HepG2 (cell line): ENCODE measurements around the gene ACTN2. TPM values are rescaled to one million over a fixed set of nuclear protein-coding genes. Genes with fewer than 3 reads are reported as not detected.

ENCODE experiments used
- AKAP8 ChIP-seq: sonication (generic); formaldehyde crosslinking; IDR thresholded peaks from 2 replicates; pipeline ENCODE4 v1.5.1; 2020; ENCODE audit warnings: mild to moderate bottlenecking, missing genetic modification reagents
- ARNTL ChIP-seq: sonication (generic); formaldehyde crosslinking; IDR thresholded peaks from 2 replicates; pipeline ENCODE4 v1.4.0; 2020; ENCODE audit warnings: mild to moderate bottlenecking, missing genetic modification reagents
- CREB1 ChIP-seq, 2 experiments: fragments of 450-650 bp in 1 of 2; IDR thresholded peaks; 2 replicates each; pipeline ENCODE4 v1.6.1; 2016 to 2017; ENCODE audit warnings: control low read depth in 1 of 2, mild to moderate bottlenecking in 1 of 2, missing compliant biosample characterization in 1 of 2, missing genetic modification characterization in 1 of 2
- DZIP1 ChIP-seq: sonication (generic); formaldehyde crosslinking; IDR thresholded peaks from 2 replicates; pipeline ENCODE4 v1.5.0; 2020; ENCODE audit warnings: mild to moderate bottlenecking, missing genetic modification reagents
- FOXM1 ChIP-seq: sonication (generic); formaldehyde crosslinking; IDR thresholded peaks from 2 replicates; pipeline ENCODE4 v1.5.0; 2020; ENCODE audit warnings: missing genetic modification reagents
- GZF1 ChIP-seq: sonication (generic); formaldehyde crosslinking; IDR thresholded peaks from 2 replicates; pipeline ENCODE4 v1.5.1; 2020; ENCODE audit warnings: mild to moderate bottlenecking, missing genetic modification reagents
- HNF4G ChIP-seq, 2 experiments: sonication (generic) in 1 of 2; formaldehyde crosslinking in 1 of 2; IDR thresholded peaks; 2 replicates each; pipeline versions ENCODE4 v1.4.0 to v1.6.1; 2011 to 2020; ENCODE audit warnings: borderline replicate concordance in 2 of 2, low read depth in 2 of 2, mild to moderate bottlenecking in 2 of 2, low read length in 1 of 2, missing genetic modification reagents in 1 of 2, moderate library complexity in 1 of 2
- ISL2 ChIP-seq: sonication (generic); formaldehyde crosslinking; IDR thresholded peaks from 2 replicates; pipeline ENCODE4 v1.5.0; 2020; ENCODE audit warnings: missing genetic modification reagents
- MED1 ChIP-seq: sonication (generic); formaldehyde crosslinking; IDR thresholded peaks from 2 replicates; pipeline ENCODE4 v1.4.0; 2020; ENCODE audit warnings: missing genetic modification reagents
- RARG ChIP-seq: sonication (generic); formaldehyde crosslinking; IDR thresholded peaks from 2 replicates; pipeline ENCODE4 v1.4.0; 2020; ENCODE audit warnings: low read depth, mild to moderate bottlenecking, missing genetic modification reagents
- RFXANK ChIP-seq: IDR thresholded peaks from 2 replicates; pipeline ENCODE4 v1.6.1; 2016
- SMARCC2 ChIP-seq: fragments of 450-650 bp; IDR thresholded peaks from 2 replicates; pipeline ENCODE4 v1.6.1; 2017; ENCODE audit warnings: antibody characterized with exemption, mild to moderate bottlenecking
- SP1 ChIP-seq, 2 experiments: fragments of 450-650 bp in 1 of 2; sonication (generic) in 1 of 2; formaldehyde crosslinking in 1 of 2; IDR thresholded peaks; 2 replicates each; pipeline versions ENCODE4 v1.4.0 to v1.6.1; 2016 to 2020; ENCODE audit warnings: missing genetic modification reagents in 1 of 2
- ZMYM3 ChIP-seq: sonication (generic); formaldehyde crosslinking; IDR thresholded peaks from 2 replicates; pipeline ENCODE4 v1.5.1; 2020; ENCODE audit warnings: mild to moderate bottlenecking, missing genetic modification reagents
- ZNF143 ChIP-seq: sonication (generic); formaldehyde crosslinking; IDR thresholded peaks from 2 replicates; pipeline ENCODE4 v1.4.0; 2020; ENCODE audit warnings: missing genetic modification reagents
- ZNF430 ChIP-seq: sonication (generic); formaldehyde crosslinking; IDR thresholded peaks from 2 replicates; pipeline ENCODE4 v1.9.0; 2021; ENCODE audit warnings: mild to moderate bottlenecking, missing genetic modification reagents
- ZNF460 ChIP-seq: sonication (generic); formaldehyde crosslinking; IDR thresholded peaks from 2 replicates; pipeline ENCODE4 v1.5.1; 2020; ENCODE audit warnings: missing genetic modification reagents, mild to moderate bottlenecking, borderline replicate concordance
- ZNF501 ChIP-seq: sonication (generic); formaldehyde crosslinking; IDR thresholded peaks from 2 replicates; pipeline ENCODE4 v1.5.1; 2020; ENCODE audit warnings: mild to moderate bottlenecking, moderate library complexity, missing genetic modification reagents
- ZNF503 ChIP-seq: sonication (generic); formaldehyde crosslinking; IDR thresholded peaks from 2 replicates; pipeline ENCODE4 v1.4.0; 2020; ENCODE audit warnings: missing genetic modification reagents
- ZNF605 ChIP-seq: sonication (generic); formaldehyde crosslinking; IDR thresholded peaks from 2 replicates; pipeline ENCODE4 v1.8.0; 2022; ENCODE audit warnings: mild to moderate bottlenecking, missing genetic modification reagents
- ZNF839 ChIP-seq: sonication (generic); formaldehyde crosslinking; IDR thresholded peaks from 2 replicates; pipeline ENCODE4 v1.4.0; 2020; ENCODE audit warnings: missing genetic modification reagents, mild to moderate bottlenecking, borderline replicate concordance
- polyA plus RNA-seq, 8 experiments: library from polyadenylated mRNA; depleted of rRNA in 3 of 8; stranded (reverse) in 7 of 8; unstranded in 1 of 8; fragments of >200 nt; fragmentation: Illumina TruSeq in 4 of 8; extraction: Trizol in 4 of 8; gene quantifications; 2 replicates each; pipeline versions ENCODE4 v1.2.1 to v1.2.3, GENCODE V29; 2011 to 2016; ENCODE audit warnings: low read depth in 4 of 8, missing spikeins in 1 of 8, mixed read lengths in 1 of 8; ENCODE audit not compliant: insufficient read depth in 1 of 8
- total RNA-seq, 5 experiments: library from RNA; depleted of rRNA; stranded (reverse); fragments of >200 nt; fragmentation: Illumina TruSeq; extraction: Trizol; gene quantifications; 2 replicates each; pipeline ENCODE4 v1.2.3, GENCODE V29; 2016; ENCODE audit warnings: low read depth in 1 of 5
- TF ChIP-seq, protein P1 (sequence below): sonication (generic); formaldehyde crosslinking; IDR thresholded peaks from 2 replicates; pipeline ENCODE4 v1.9.0; 2021; ENCODE audit warnings: missing genetic modification reagents, mild to moderate bottlenecking, borderline replicate concordance

The ACTN2 gene
- total and polyA plus RNA-seq, 2 of the 13 experiments (the other 11 are each of a cell fraction or from before 2014, with no cell fraction given), result 0.04 to 0.13 TPM

DNA sequence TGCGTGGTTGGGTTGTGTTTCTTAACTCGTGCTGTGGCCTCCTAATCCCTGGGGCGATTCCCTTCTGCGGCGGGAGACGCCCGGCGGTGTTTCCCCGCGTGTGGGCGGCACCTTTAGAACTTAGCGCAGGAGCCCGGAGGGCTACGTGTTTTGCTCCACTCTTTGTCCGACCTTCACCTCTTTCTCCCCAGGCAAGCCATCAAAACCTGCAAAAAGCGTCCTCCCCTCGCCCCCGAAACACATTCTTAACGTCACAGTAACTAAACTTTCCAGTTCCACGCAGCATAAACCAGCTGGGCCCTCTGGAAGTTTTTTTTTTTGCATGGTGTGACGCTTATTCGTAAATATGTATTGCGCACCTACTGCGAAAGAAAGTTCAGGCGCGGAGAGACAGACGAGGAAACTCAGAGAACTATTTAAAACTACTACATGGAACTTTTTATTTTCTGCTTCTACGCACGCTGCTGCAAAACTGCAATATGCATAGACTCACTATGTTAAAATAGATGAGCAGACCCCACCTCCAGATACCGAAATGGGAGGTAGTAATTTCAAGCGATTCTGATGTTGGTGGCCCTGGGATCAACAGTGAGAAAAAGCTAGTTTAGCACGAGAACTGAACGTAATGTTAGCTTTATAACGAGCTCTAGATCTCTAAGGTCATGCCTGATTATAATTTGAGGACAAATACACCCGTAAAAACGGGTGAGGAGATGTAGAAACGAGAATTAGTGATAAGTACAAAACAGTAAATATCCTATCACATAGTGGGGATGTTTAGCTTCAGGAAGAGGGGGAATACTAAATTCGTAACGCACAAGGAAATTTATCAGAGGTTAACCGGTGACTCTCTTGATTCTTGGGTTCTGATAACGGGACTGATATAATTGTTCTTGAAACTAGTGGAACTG lies 109.7 kb downstream of the ACTN2 start (continued):
- peak; percentile 13; the same call in 1 of the 2 replicates for TF ChIP-seq ZNF503 (CRISPR knock-in tag)
- TF ChIP-seq SP1 (IDR thresholded peaks at IDR 0.05), result no peak
- no peak for TF ChIP-seq SP1 (CRISPR knock-in tag; IDR thresholded peaks at IDR 0.05)
- TF ChIP-seq CREB1 (IDR thresholded peaks at IDR 0.05), result peak; percentile 24; the same call in 1 of the 2 replicates
- no peak for TF ChIP-seq CREB1 (CRISPR knock-in tag; IDR thresholded peaks at IDR 0.05)
- TF ChIP-seq RARG (CRISPR knock-in tag), result no peak
- no peak for TF ChIP-seq ISL2 (CRISPR knock-in tag)
- no peak for TF ChIP-seq ZNF430 (CRISPR knock-in tag)
- 0 out of 2 replicates have a peak, but pooled peaks have one; percentile 21 for TF ChIP-seq GZF1 (CRISPR knock-in tag)
- TF ChIP-seq ARNTL (CRISPR knock-in tag), result no peak
- TF ChIP-seq, protein P1, sequence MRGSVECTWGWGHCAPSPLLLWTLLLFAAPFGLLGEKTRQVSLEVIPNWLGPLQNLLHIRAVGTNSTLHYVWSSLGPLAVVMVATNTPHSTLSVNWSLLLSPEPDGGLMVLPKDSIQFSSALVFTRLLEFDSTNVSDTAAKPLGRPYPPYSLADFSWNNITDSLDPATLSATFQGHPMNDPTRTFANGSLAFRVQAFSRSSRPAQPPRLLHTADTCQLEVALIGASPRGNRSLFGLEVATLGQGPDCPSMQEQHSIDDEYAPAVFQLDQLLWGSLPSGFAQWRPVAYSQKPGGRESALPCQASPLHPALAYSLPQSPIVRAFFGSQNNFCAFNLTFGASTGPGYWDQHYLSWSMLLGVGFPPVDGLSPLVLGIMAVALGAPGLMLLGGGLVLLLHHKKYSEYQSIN (CRISPR knock-in tag), result no peak
- TF ChIP-seq SMARCC2, result no peak
- peak; percentile 57; the same call in 1 of the 2 replicates for TF ChIP-seq ZNF501 (CRISPR knock-in tag)
- no peak for TF ChIP-seq FOXM1 (CRISPR knock-in tag)
- no peak for TF ChIP-seq ZMYM3 (CRISPR knock-in tag)
- no peak for TF ChIP-seq ZNF460 (CRISPR knock-in tag)
- no peak for TF ChIP-seq RFXANK
- no peak for TF ChIP-seq ZNF143
- no peak for TF ChIP-seq ZNF839 (CRISPR knock-in tag)
- peak; percentile 93 for TF ChIP-seq DZIP1
- no peak for TF ChIP-seq HNF4G (IDR thresholded peaks at IDR 0.05; ENCODE audit: borderline replicate concordance, low read depth, low read length)
- no peak for TF ChIP-seq HNF4G (CRISPR knock-in tag; IDR thresholded peaks at IDR 0.05; ENCODE audit: borderline replicate concordance, low read depth)
- TF ChIP-seq ZNF605 (CRISPR knock-in tag), result no peak
- TF ChIP-seq AKAP8 (CRISPR knock-in tag), result peak; percentile 68; the same call in 1 of the 2 replicates
- no peak for TF ChIP-seq MED1 (CRISPR knock-in tag)
